SK-N-SH (cell line): ENCODE results near the gene PSTPIP2.

Experiments
- CTCF ChIP-seq: fragments of 200-600 bp; sonication (generic); IDR thresholded peaks from 2 replicates; pipeline ENCODE4 v1.6.1; 2017; ENCODE audit warnings: antibody characterized with exemption, mild to moderate bottlenecking, moderate library complexity
- JUND ChIP-seq: IDR thresholded peaks from 2 replicates; pipeline ENCODE4 v1.4.0; 2012
- RAD21 ChIP-seq: IDR thresholded peaks from 2 replicates; pipeline ENCODE4 v1.6.1; 2012; ENCODE audit warnings: mild to moderate bottlenecking, low read length
- RCOR1 ChIP-seq: fragments of 150-350 bp; IDR thresholded peaks from 2 replicates; pipeline ENCODE4 v1.6.1; 2017; ENCODE audit warnings: antibody characterized with exemption, low read length
- USF2 ChIP-seq: fragments of 150-350 bp; IDR thresholded peaks from 2 replicates; pipeline ENCODE4 v1.6.1; 2017; ENCODE audit warnings: antibody characterized with exemption, low read length, low read depth, borderline replicate concordance
- TF ChIP-seq, protein P1 (sequence below): IDR thresholded peaks from 2 replicates; pipeline ENCODE4 v1.6.1; 2012; ENCODE audit warnings: mild to moderate bottlenecking, low read depth, low read length, moderate library complexity

- no peak for TF ChIP-seq JUND
- no peak for TF ChIP-seq RCOR1
- no peak for TF ChIP-seq CTCF
- TF ChIP-seq, protein P1, sequence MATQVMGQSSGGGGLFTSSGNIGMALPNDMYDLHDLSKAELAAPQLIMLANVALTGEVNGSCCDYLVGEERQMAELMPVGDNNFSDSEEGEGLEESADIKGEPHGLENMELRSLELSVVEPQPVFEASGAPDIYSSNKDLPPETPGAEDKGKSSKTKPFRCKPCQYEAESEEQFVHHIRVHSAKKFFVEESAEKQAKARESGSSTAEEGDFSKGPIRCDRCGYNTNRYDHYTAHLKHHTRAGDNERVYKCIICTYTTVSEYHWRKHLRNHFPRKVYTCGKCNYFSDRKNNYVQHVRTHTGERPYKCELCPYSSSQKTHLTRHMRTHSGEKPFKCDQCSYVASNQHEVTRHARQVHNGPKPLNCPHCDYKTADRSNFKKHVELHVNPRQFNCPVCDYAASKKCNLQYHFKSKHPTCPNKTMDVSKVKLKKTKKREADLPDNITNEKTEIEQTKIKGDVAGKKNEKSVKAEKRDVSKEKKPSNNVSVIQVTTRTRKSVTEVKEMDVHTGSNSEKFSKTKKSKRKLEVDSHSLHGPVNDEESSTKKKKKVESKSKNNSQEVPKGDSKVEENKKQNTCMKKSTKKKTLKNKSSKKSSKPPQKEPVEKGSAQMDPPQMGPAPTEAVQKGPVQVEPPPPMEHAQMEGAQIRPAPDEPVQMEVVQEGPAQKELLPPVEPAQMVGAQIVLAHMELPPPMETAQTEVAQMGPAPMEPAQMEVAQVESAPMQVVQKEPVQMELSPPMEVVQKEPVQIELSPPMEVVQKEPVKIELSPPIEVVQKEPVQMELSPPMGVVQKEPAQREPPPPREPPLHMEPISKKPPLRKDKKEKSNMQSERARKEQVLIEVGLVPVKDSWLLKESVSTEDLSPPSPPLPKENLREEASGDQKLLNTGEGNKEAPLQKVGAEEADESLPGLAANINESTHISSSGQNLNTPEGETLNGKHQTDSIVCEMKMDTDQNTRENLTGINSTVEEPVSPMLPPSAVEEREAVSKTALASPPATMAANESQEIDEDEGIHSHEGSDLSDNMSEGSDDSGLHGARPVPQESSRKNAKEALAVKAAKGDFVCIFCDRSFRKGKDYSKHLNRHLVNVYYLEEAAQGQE: no peak
- no peak for TF ChIP-seq USF2
- no peak for TF ChIP-seq RAD21
Measured at GRCh38 chr18:46095532-46095931, 23.5 kb upstream of the PSTPIP2 start.
